HG03469 (cell line): ENCODE measurements around the gene LRRN2.
"Not testable (repeated sequence)": the region's sequence is repeated elsewhere in the genome, so short reads cannot be mapped to it uniquely, and the experiment has no call there.

ENCODE experiments used
- ATAC-seq: cut with Tn5 transposase; IDR thresholded peaks from one replicate; pipeline ENCODE4 v1.9.1; 2021; ENCODE audit warnings: mild to moderate bottlenecking, moderate library complexity, moderate number of reproducible peaks; ENCODE audit not compliant: unreplicated experiment

Gene LRRN2

GRCh38 chr1:204692841-204693356, 7.4 kb upstream of the LRRN2 start:
- ATAC-seq: no peak

- no peak for ATAC-seq
Observed at GRCh38 chr1:204692325-204692840, 6.8 kb upstream of the LRRN2 start.

GRCh38 chr1:204691328-204691730, 5.8 kb upstream of the LRRN2 start:
- ATAC-seq: not testable (repeated sequence)

DNA sequence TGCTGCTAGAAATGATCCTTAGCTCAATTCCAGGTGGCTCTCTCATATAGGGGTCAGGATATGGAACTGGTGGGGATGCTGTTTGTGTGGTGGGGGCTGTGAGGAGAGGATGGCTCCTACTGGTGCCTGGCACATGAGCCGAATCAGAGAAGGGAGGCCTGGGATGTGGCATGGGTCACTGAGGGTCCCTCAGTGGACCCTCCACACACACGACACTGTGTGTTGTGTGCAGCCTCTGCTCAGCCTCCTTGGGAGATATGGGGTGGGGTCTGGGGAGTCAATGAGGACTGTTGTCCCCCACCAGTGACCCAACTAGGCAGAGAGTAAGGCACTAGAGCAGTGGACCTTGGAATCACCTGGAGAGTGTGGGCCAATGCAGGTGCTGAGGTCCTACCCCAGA, 3.2 kb upstream of the LRRN2 start:
- ATAC-seq: no peak

- no peak for ATAC-seq
Observed at GRCh38 chr1:204688007-204688406, 2.5 kb upstream of the LRRN2 start.

- no peak for ATAC-seq
Observed at GRCh38 chr1:204684571-204685235, 835 bp downstream of the LRRN2 start.

DNA sequence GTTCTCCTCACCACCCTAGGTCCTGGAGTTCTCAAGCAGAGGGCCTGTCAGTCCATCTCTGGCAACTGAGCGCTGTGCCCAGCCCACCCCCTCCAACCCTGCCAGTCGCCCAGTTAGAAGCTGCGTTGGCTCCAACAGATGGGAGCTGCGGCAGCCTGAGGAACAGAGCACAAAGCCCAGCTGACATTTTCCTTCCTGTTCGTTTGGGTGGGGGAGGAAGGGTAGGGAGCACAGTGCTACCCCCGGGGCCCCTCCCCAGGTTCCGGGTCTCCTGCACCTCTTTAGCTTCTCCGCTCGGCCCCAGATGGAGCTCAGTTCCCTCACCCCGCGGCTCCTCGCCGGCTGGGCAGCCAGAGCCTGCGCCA, 1.4 kb downstream of the LRRN2 start:
- ATAC-seq: no peak

DNA sequence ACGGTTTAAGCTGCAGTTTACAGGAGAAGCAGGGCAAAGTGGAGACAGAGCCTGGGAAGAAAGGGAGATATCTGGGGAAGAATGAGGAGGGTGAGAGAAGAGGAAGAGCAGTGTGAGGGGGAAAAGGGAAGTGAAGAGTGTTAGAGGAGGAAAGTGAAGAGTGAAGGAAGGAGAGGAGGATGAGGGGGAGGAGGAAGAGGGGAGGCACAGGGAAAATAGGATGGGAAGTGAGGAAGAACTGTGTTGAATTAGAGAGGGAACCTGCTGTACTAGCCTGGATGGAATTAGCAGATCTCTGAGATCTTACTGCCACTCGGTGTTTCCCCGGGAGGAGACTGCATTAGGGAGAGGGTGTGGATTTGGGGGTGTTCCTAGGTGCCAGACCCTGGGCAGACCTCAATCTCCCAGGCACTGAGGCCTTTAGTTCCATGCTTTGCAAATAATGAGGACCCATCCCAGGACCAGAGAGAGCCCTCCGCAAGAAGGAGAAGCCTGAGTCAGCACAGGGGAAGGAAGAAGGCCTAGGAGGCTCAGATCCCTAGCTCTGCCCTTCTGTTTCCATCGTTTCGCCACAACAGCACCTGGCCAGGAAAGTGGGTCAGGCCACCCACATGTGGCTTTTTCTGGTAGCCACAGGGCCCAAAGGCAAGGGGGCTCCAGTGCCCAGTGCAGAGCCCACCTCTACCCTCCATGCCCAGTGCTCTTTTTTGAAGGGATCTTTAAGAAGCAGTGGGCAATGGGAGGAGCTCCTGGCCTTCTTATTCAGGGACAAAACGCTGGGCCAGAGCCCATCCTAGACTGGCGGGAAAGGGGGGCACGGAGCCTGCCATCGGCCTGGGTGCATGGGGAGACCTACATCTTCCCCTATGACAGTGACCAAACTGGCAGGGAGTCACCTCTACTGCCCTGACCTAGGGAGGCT, 2.0 kb downstream of the LRRN2 start:
- ATAC-seq: no peak

GRCh38 chr1:204680461-204680860, 5.1 kb downstream of the LRRN2 start:
- no peak for ATAC-seq

- ATAC-seq: no peak
Observed at GRCh38 chr1:204680051-204680450, 5.5 kb downstream of the LRRN2 start.

DNA sequence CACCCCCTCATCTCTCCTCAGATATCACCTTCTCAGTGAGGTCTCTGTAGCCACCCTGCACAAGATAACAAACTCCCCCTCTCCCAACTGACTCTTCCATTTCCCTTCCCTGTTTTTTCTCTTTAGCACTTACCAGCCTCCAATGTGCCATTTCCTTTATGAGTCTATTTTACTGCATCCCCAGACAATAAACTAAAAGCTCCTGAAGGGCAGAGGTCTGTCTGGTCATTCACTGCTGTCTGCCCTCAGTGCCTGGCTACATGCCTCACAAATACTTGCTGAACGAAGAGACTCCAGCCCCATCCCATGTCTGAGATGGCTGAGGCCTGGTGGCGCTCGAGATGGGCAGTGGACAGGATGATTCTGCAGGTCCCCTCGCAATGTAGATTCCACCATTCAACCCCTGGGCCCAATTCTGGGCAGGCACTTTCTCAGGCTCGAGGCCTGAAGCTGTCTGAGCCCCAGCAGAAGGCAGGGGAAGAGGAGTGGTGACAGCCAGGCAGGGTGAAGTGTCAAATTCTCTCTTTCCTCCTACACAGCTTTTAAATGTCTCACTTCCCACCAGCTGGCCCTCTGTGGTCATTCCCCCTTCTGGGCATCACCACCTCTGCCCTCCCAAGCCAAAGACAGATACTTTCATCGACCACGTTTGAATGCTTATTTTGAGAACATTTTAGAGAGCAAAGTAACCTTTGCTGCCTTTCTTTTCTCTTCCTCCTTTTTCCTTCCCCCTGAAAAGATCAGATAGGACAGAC, 6.6 kb downstream of the LRRN2 start:
- no peak for ATAC-seq

GRCh38 chr1:204677864-204678263, 7.7 kb downstream of the LRRN2 start:
- ATAC-seq: no peak

DNA sequence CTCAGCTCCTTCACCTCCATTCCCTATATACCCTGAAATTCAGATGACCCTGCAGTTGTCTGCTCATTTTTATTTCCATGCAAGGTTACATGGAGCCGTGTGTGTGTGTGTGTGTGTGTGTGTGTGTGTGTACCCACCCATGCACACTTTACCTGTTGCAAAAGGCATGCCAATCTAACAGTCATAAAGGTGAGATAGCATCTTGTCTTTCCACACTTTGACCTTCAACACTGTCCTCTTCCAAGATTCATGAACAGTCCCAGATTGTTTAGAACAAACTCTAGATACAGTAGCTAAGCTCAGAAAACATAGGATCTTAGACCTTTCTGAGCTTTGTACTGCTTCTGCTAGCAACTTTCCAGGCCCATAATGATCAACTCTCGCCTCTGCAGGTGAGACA, 9.5 kb downstream of the LRRN2 start:
- no peak for ATAC-seq

DNA sequence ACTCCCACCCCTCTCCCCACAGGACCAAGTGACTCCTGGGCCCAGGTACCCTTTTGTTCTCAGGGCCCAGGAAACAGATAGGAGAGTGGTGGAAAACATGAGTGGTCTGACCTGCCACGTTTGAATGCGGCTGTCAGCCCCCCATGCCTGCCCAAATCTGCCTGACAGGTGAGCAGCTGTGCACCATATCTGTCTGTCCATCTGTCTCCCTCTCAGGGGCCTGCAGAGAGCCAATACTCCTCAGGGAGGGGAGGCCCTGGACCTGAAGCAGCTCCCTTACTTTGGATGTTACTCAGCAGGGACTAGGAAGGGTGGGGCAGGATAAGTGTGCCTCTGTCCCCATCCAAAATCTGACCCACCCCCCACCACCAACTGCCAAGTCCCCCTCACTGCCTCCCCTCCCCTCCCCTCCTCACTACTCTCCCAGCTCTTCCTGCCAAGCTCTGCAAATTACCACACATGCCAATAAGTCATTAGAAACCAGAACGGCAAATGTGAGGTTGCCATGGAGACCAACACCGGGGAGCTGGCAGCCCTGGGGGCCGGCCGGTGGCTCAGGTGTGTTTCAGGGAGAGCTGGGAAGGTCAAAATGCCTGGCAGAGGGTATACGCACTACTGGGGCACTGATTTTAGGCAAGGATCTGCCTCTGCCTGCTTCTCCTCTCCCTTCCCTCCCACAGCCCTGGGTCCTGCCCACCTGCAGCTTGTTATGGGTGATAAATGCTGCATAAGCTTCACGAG, 11.5 kb downstream of the LRRN2 start:
- ATAC-seq: no peak

- ATAC-seq: no peak
Observed at GRCh38 chr1:204673209-204673608, 12.3 kb downstream of the LRRN2 start.

DNA sequence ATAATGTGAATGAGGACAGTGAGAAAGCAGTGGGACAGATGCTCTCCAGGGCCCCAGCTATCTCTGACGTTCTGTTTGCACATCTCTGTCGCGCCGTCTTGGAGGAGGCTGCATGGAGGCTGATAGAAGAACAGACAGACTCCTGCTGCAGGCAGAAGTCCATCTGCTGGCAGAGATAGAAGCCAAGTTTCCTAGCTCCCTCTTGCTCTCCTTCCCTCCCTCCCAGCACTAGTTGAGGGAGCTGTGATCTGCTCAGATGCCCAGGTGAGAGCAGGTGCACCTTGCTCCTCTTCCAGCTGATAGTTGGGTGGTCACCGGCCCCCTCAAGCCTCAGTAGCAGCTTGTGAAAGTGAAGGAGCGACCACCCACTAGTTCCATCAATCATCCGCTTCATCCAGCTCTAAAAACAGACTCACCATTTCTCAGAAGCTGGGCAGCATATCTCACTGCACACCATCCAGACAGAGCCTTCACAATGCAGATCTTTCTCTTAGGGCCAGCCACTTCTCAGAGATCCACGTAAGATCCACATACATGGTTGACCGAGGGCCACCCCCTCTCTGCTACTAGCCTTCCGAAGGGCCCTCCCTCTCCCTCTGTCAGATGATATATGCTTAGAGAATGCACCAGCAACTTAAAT, 12.9 kb downstream of the LRRN2 start:
- ATAC-seq: no peak

GRCh38 chr1:204672069-204672468, 13.5 kb downstream of the LRRN2 start:
- no peak for ATAC-seq

DNA sequence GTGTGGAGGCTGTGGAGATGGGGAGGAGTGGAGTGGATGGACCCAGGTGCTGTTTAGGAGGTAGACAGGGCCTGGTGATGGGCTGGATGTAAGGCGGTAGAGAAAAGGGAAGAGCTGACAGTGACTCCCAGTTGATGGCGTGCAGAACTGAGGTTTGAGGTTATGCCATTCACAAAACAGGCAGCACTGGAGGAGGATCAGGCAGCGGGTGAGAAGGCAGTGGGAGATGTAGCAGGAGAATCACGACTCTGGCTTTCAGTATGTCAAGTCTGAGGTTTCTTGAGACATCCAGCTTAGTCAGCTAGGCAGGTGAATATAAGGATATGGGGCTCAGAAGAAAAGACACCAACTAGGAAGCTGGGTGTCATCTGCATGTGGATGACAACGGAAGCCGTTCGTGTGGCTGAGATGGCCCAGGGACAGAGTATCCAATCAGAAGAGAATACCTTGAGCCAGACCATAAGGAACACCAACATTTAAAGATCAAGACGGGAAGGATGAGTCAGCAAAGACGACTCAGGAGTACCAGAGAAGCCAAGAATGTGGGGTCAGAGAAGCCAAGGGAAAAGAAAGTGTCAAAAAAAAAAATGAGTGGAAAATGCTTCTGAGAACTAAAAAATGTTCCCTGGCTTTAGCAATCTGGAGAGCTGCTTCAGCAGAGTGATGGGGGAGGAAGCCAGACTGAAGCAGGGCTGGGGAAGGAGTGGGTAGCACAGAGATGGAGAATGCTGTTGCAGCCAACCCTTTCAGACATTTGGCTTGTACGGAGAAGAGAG, 15.2 kb downstream of the LRRN2 start:
- ATAC-seq: no peak

DNA sequence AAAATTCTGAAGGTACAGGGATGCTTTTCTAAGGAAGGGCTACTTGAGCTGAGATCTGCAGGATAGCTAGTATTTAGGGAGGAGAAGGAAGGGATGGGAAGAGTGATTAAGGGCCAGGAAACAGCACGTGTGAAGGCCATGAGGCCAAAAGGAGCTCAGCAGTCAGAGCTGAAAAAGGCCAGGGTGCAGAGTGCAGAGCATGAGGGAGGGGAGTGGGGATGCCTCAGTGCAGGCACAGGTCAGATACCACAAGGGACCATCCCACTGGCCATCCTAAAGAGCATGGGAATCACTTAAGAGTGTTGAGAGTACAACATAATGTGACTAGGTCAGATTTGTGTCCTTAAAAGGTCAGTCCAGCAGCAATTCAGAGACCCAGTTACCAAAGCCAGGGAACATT, 16.0 kb downstream of the LRRN2 start:
- ATAC-seq: no peak
